HL-60 (cell line): Measurements from ENCODE around the gene RUBCN.

Source experiments
- POLR2AphosphoS5 ChIP-seq: IDR thresholded peaks from 2 replicates; pipeline ENCODE4 v1.6.1; 2012; ENCODE audit warnings: low read depth
- TF ChIP-seq, protein P1 (sequence below): IDR thresholded peaks from one replicate; pipeline ENCODE4 v1.5.1; 2011; ENCODE audit warnings: low read length, control low read depth, inconsistent platforms; ENCODE audit not compliant: insufficient read depth

DNA sequence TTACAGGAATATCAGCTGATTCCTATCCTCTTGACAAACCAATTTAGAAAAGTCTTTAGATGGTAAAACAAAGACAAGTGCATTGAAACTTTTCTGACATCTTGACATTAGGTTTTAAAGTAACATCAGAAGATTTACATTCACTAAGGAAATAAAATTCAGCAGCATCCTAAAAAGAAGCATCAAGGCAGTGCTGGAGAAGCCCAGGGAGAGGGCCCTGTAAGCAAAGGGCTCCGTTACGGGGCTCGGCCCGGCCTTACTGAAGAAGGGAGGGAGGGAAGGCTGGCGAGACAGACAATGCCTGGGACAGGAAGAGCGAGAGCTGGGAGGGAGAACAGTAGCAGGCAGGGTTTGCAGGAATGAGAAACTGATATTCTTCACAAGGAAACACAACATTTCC, 39.3 kb downstream of the RUBCN start:
- TF ChIP-seq, protein P1, sequence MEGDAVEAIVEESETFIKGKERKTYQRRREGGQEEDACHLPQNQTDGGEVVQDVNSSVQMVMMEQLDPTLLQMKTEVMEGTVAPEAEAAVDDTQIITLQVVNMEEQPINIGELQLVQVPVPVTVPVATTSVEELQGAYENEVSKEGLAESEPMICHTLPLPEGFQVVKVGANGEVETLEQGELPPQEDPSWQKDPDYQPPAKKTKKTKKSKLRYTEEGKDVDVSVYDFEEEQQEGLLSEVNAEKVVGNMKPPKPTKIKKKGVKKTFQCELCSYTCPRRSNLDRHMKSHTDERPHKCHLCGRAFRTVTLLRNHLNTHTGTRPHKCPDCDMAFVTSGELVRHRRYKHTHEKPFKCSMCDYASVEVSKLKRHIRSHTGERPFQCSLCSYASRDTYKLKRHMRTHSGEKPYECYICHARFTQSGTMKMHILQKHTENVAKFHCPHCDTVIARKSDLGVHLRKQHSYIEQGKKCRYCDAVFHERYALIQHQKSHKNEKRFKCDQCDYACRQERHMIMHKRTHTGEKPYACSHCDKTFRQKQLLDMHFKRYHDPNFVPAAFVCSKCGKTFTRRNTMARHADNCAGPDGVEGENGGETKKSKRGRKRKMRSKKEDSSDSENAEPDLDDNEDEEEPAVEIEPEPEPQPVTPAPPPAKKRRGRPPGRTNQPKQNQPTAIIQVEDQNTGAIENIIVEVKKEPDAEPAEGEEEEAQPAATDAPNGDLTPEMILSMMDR = no peak
- TF ChIP-seq POLR2AphosphoS5 = no peak
